ENCODE data around the gene SH3D19. TPM values are rescaled to one million over a fixed set of nuclear protein-coding genes. Genes with fewer than 3 reads are reported as not detected.

Gene SH3D19
- total and polyA plus RNA-seq, 7 donors: 31.4 to 195 (median 105) TPM

- TF ChIP-seq CTCF (IDR thresholded peaks at IDR 0.05) (no peak), POLR2AphosphoS5 (IDR thresholded peaks at IDR 0.05) (no peak), EP300 (IDR thresholded peaks at IDR 0.05) (no peak), POLR2A (IDR thresholded peaks at IDR 0.05) (no peak)
- no peak for DNase-seq
- Histone ChIP-seq H3K27me3 (no peaks in the 10 kb centered on the region), H3K4me1 (peaks cover 0 to 10% (median 2%) of the 10 kb centered on the region in 4 donors), H3K27ac (no peak overlapping the region), H3K4me3 (no peak overlapping the region), H3K9me3 (no peaks in the 10 kb centered on the region), H3K36me3 (peaks cover 0 to 62% (median 10%) of the 10 kb centered on the region in 4 donors)
- WGBS, 2 donors: 98 to 99% methylated on average over 3 of the region's 3 CpGs
- intact Hi-C loops (cut with DNase I): no loop called here
Measured at GRCh38 chr4:151110236-151110635, 215.2 kb downstream of the SH3D19 start.

DNA sequence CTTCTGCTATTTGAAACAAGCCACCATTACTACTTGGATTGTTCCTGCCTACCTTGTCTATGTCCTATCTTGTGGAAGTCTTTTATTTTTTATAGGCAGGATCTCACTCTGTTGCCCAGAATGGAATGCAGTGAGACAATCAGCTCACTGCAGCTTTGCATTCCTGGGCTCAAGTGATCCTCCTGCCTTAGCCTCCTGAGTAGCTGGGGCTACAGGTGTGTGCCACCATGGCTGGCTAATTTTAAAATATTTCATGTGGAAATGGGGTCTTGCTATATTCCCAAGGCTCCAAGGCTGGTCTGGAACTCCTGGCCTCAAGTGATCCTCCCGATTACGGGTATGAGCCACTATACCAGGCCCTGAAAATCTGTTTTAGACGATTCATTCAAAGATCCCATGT lies 218.3 kb downstream of the SH3D19 start:
- Histone ChIP-seq H3K27me3 (no peaks in the 10 kb centered on the region), H3K4me3 (no peak overlapping the region), H3K4me1 (peaks cover 0 to 5% (median 2%) of the 10 kb centered on the region in 4 donors), H3K9me3 (no peaks in the 10 kb centered on the region), H3K36me3 (peaks cover 0 to 77% (median 28%) of the 10 kb centered on the region in 4 donors), H3K27ac (no peak overlapping the region)
- TF ChIP-seq EP300 (IDR thresholded peaks at IDR 0.05): no peak
- no peak for TF ChIP-seq POLR2AphosphoS5 (IDR thresholded peaks at IDR 0.05)
- TF ChIP-seq POLR2A (IDR thresholded peaks at IDR 0.05): no peak
- no peak for TF ChIP-seq CTCF (IDR thresholded peaks at IDR 0.05)
- intact Hi-C loops (cut with DNase I): no loop called here
- 91 to 94% methylated on average over 3 of the region's 3 CpGs for WGBS, 2 donors
- DNase-seq: no peak

DNA sequence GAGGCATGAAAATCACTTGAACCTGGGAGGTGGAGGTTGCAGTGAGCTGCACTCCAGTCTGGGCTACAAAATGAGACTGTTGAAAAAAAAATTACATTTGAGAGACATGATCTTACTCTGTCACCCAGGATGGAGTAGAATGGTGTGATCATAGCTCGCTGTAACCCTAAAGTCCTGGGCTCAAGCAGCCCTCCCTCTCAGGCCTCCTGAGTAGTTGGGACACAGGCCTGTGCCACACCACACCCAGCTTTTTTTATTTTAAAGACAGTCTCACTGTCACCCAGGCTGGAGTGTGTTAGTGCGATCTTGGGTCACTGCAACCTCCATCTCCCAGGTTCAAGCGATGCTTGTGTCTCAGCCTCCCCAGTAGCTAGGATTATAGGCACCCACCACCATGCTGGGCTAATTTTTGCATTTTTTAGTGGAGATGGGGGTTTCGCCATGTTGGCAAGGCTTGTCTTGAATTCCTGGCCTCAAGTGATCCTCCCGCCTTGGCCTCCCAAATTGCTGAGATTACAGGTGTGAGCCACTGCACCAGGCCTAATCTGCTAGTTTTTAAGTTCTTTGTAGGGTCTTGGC lies 219.9 kb downstream of the SH3D19 start:
- intact Hi-C loops (cut with DNase I): no loop called here
- peaks cover 0 to 20% (median 16%) of the 10 kb centered on the region in 4 donors for H3K4me1 ChIP-seq
- no peak overlapping the region for H3K27ac ChIP-seq
- no peaks in the 10 kb centered on the region for H3K9me3 ChIP-seq
- WGBS, 2 donors: 97% methylated on average over 5 of the region's 5 CpGs
- H3K27me3 ChIP-seq: no peaks in the 10 kb centered on the region
- peaks cover 6 to 88% (median 36%) of the 10 kb centered on the region in 4 donors for H3K36me3 ChIP-seq
- no peak overlapping the region for H3K4me3 ChIP-seq
- DNase-seq: no peak
- no peak for TF ChIP-seq CTCF (IDR thresholded peaks at IDR 0.05)

DNA sequence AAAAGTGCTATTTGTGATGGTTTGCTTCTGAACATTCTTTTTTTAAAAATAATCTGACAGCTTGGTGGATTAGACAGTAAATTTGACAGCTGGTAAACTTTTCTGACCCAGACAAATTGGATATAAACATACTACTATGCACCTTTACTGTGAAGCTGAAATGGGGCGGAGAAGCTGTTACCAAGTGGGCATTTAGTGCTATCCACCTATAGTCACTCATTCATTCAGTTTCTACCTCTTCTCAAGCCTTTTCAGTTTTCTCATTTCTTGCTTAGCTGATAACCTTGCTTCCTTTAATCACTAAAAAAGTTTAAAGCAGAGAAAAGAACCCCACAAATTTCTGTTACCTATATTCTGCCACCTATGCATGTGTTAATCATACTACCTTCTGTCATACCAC lies 220.8 kb downstream of the SH3D19 start:
- Histone ChIP-seq H3K4me3 (no peak overlapping the region), H3K4me1 (peaks cover 0 to 24% (median 21%) of the 10 kb centered on the region in 4 donors), H3K36me3 (peaks cover 6 to 83% (median 36%) of the 10 kb centered on the region in 4 donors), H3K9me3 (no peaks in the 10 kb centered on the region), H3K27ac (no peak overlapping the region), H3K27me3 (no peaks in the 10 kb centered on the region)
- 94 to 98% methylated on average over 1 of the region's 1 CpG for WGBS, 2 donors
- TF ChIP-seq POLR2A (IDR thresholded peaks at IDR 0.05): no peak
- no peak for TF ChIP-seq CTCF (IDR thresholded peaks at IDR 0.05)
- no peak for TF ChIP-seq EP300 (IDR thresholded peaks at IDR 0.05)
- no peak for TF ChIP-seq POLR2AphosphoS5 (IDR thresholded peaks at IDR 0.05)
- intact Hi-C loops (cut with DNase I): loop anchor here (5.0 kb wide), 1 partner anchor 218 kb away; no protein-coding TSS in a partner anchor
- no peak for DNase-seq

GRCh38 chr4:151103758-151104157 lies 221.6 kb downstream of the SH3D19 start:
- H3K36me3 ChIP-seq: peaks cover 6 to 79% (median 36%) of the 10 kb centered on the region in 4 donors
- H3K4me1 ChIP-seq: peaks cover 0 to 29% (median 23%) of the 10 kb centered on the region in 4 donors
- intact Hi-C loops (cut with DNase I): loop anchor here (5.0 kb wide), 1 partner anchor 219 kb away; no protein-coding TSS in a partner anchor
- no peak for DNase-seq
- 76 to 87% methylated on average over 2 of the region's 2 CpGs for WGBS, 2 donors
- TF ChIP-seq EP300 (IDR thresholded peaks at IDR 0.05) (no peak), POLR2A (IDR thresholded peaks at IDR 0.05) (no peak), POLR2AphosphoS5 (IDR thresholded peaks at IDR 0.05) (no peak), CTCF (IDR thresholded peaks at IDR 0.05) (no peak)
- no peaks in the 10 kb centered on the region for H3K27me3 ChIP-seq
- H3K27ac ChIP-seq: no peak overlapping the region
- H3K4me3 ChIP-seq: no peak overlapping the region
- H3K9me3 ChIP-seq: no peaks in the 10 kb centered on the region
